GM12872 (cell line): ENCODE measurements around the gene SS18L1.

Source experiments
- TF ChIP-seq, protein P1 (sequence below): IDR thresholded peaks from 3 replicates; pipeline ENCODE4 v1.5.1; 2011; ENCODE audit warnings: low read depth, mild to moderate bottlenecking, low read length, moderate library complexity; ENCODE audit not compliant: insufficient read depth

The SS18L1 gene

DNA sequence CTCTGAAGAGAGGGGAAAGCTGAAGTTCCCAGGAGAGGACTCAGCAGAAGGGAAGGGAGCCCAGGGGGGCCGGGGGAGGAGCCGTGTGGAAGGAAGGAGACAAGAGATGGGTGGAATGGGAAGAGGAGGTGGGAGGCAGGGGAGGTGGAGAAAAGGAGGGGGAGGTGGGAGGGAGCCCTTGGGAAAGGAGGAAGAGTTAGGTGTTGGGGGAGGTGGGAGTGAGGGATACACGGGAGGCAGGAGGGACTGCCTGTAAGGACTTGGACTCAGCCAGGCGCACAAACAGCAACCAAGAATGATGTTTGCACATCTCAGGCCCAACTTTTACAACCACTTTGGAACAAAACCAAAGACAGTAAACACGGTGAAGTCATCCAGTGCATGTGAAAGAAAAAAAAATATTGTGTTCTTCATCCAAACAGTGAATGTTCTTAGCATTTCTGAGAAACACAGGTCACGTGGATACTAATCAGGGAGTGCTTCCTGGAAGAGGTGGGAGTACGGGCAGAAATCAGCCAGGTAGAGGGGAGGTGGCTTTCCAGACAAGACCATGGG, 38.7 kb upstream of the SS18L1 start:
- TF ChIP-seq, protein P1, sequence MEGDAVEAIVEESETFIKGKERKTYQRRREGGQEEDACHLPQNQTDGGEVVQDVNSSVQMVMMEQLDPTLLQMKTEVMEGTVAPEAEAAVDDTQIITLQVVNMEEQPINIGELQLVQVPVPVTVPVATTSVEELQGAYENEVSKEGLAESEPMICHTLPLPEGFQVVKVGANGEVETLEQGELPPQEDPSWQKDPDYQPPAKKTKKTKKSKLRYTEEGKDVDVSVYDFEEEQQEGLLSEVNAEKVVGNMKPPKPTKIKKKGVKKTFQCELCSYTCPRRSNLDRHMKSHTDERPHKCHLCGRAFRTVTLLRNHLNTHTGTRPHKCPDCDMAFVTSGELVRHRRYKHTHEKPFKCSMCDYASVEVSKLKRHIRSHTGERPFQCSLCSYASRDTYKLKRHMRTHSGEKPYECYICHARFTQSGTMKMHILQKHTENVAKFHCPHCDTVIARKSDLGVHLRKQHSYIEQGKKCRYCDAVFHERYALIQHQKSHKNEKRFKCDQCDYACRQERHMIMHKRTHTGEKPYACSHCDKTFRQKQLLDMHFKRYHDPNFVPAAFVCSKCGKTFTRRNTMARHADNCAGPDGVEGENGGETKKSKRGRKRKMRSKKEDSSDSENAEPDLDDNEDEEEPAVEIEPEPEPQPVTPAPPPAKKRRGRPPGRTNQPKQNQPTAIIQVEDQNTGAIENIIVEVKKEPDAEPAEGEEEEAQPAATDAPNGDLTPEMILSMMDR: no peak

DNA sequence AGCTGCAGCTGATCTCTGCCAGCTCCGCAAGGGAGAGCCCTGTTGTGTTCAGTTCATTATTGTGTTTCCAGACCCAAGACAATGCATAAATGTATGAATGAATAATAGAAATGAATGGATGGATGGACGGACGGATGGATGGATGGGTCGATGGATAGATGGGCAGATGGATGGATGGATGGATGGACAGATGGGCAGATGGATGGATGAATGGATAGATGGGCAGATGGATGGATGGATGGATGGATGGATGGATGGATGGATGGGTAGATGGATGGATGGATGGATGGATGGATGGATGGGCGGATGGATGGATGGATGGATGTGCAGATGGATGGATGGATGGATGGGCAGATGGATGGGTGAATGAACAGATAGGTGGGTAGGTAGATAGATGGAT, 38.0 kb upstream of the SS18L1 start:
- TF ChIP-seq, protein P1: no peak

DNA sequence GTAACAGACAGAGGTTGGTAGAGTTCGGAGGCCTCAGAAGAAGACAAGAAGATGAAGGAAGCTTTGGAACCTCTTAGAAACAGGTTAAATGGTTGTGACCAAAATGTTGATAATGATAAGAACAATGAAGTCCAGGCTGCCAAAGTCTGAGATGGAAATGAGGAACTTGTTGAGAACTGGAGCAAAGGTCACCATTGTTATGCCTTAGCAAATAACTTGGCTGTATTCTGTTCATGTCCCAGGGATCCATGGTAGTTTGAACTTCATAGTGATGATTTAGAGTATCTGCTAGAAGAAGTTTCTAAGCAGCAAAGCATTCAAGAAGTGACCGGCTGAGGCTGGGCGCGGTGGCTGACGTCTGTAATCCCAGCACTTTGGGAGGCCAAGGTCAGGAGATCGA, 32.4 kb upstream of the SS18L1 start:
- TF ChIP-seq, protein P1: no peak

DNA sequence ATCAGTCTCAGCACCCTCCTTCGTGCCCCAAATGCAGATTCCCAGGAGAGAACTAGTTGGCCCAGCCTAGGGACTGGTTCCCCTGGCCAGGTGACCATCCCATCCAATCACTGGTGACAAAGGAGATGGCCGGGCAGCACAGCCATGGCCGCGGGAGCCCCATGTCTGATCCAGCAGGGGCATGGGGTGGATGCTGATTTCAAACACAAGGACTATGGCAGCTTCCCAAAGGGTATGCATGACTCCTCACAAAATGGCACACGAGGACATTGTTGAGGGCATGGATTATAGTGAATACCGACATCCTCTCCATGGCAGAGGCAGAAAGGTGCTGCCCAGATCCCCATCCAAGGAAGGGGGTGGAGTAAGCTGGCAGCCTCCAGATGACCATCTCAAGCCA, 31.2 kb upstream of the SS18L1 start:
- TF ChIP-seq, protein P1: no peak

DNA sequence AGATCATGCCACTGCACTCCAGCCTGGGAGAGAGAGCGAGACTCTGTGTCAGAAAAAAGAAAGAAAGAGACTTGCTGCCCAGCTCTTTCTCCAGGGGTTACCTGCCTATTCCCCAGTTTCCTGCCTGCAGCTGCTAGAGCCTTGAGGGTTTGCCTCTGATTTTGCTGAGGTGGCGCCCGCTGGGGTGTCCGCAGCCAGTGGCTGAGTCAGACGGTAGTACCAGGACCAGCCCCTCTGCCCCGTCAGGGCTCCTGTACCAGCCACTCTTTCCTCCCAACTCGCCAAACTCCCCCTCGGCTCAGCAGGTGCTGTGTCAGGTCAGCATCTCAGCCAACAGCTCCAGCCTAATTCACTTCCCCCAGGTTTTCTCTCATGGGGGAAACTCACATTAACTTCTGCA, 28.7 kb upstream of the SS18L1 start:
- TF ChIP-seq, protein P1: no peak

DNA sequence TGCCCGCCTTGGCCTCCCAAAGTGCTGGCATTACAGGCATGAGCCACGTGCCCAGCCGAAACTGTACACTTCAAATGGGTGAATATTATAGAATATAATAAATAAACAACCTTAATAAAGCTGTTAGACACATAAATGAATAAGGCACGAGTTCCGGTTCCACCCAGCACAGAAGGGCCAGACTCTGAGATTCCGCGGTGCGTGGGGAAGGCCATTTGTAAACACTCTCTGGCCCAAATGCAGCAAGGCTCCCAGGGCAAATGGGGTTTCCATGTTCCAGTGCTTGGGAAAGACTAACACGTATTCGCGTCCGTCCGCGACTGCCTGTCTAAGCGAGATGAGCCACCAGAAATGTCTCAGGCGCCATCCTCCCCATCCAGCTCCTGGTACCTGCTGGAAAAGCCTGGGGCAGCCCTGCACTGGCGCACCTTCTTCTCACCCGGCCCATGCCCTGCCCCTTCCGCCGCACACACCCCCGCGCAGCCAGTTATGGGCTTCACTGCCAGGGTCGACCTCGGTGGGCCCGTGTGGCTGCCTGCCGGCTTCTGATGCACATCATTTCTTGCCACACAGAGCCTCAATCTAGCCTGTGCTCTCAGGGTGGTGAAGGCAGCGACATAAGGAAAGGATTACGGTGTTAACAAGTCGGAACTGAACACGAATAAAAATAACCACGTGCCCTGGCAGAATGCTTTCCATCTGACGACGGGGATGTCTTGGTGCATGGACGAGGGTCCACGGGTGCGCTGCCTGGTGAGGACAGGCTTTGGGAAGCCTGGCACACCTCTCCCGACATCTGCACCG, 26.8 kb upstream of the SS18L1 start:
- TF ChIP-seq, protein P1: no peak

DNA sequence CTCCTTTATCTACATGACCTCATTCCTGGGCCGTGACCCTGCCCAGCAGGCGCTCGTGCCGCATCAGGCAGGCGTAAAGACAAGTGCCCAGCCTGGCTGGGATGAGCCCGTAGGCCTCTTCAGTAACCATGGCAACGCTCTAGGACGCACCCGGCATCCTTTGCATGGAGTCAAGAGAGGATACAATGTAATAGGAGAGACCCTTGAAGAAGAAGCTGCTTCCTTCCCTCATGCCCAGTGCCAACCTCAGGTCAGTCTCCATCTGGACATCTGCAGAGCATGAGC, 26.3 kb upstream of the SS18L1 start:
- TF ChIP-seq, protein P1: no peak
